ENCODE results near the gene OR7D2. TPM values are rescaled to one million over a fixed set of nuclear protein-coding genes. Genes with fewer than 3 reads are reported as not detected.

OR7D2 gene
- 1 to 10 TPM in 1 of 10 donors, under 1 TPM in 9; 0.05 to 1.5 (median 0.10) TPM for polyA plus RNA-seq (ENCODE audit: insufficient read length in 10 of 10)
- long read RNA-seq, donor 1, partial matches to known transcripts = 0 of 1 reads
- long read RNA-seq, donor 1, other reads (novel, unspliced or antisense) = 0 of 1 reads
- long read RNA-seq, donor 2 = 0 reads
- long read RNA-seq, donor 3, partial matches to known transcripts = 0 of 1 reads
- long read RNA-seq, donor 3, other reads (novel, unspliced or antisense) = 0 of 1 reads
- long read RNA-seq, donor 4, partial matches to known transcripts = 0 of 1 reads
- long read RNA-seq, donor 4, other reads (novel, unspliced or antisense) = 0 of 1 reads
- long read RNA-seq, donor 5 = 0 reads
- long read RNA-seq, donor 6 = 0 reads
- long read RNA-seq, donor 7 = 0 reads
- long read RNA-seq, donor 8 = 0 reads
- long read RNA-seq, donor 9 = 0 reads

GRCh38 chr19:9178901-9179300 lies at the start of gene OR7D2:
TSS of gene OR7D2 (plus strand) at chr19:9178979. CDS start at chr19:9185782, 6,803 bp downstream.
- DNase-seq = no peak

GRCh38 chr19:9130965-9131364 lies 47.8 kb upstream of the OR7D2 start:
- DNase-seq = no peak

GRCh38 chr19:9132422-9132821 lies 46.4 kb upstream of the OR7D2 start:
- DNase-seq = no peak

- DNase-seq = no peak
Observed at GRCh38 chr19:9139609-9140158, 39.1 kb upstream of the OR7D2 start.

GRCh38 chr19:9140159-9140874 lies 38.5 kb upstream of the OR7D2 start, which contains the start of gene ZNF317:
TSS of gene ZNF317 (plus strand) at chr19:9140397. CDS start at chr19:9156017, 15,620 bp downstream.
- DNase-seq = peak; percentile 95 to 98 (median 96)

- DNase-seq = no peak
Observed at GRCh38 chr19:9144920-9145319, 33.9 kb upstream of the OR7D2 start.

- no peak for DNase-seq
Observed at GRCh38 chr19:9146882-9147281, 31.9 kb upstream of the OR7D2 start.

GRCh38 chr19:9148697-9149096 lies 30.1 kb upstream of the OR7D2 start:
- no peak for DNase-seq

GRCh38 chr19:9149997-9150396 lies 28.8 kb upstream of the OR7D2 start:
- DNase-seq = no peak

- DNase-seq = no peak
Observed at GRCh38 chr19:9150650-9151049, 28.1 kb upstream of the OR7D2 start.

- DNase-seq = no peak
Observed at GRCh38 chr19:9151367-9151766, 27.4 kb upstream of the OR7D2 start.

- no peak for DNase-seq
Observed at GRCh38 chr19:9155591-9155990, 23.2 kb upstream of the OR7D2 start.

GRCh38 chr19:9156304-9156703 lies 22.5 kb upstream of the OR7D2 start:
- no peak for DNase-seq

- no peak for DNase-seq
Observed at GRCh38 chr19:9159891-9160290, 18.9 kb upstream of the OR7D2 start.

GRCh38 chr19:9161427-9161826 lies 17.4 kb upstream of the OR7D2 start:
- DNase-seq = no peak

- DNase-seq = no peak
Observed at GRCh38 chr19:9165261-9165660, 13.5 kb upstream of the OR7D2 start.

- no peak for DNase-seq
Observed at GRCh38 chr19:9166846-9167245, 11.9 kb upstream of the OR7D2 start.

- no peak for DNase-seq
Observed at GRCh38 chr19:9171393-9171991, 7.3 kb upstream of the OR7D2 start.

- no peak for DNase-seq
Observed at GRCh38 chr19:9175326-9175725, 3.5 kb upstream of the OR7D2 start.

GRCh38 chr19:9183000-9183399 lies 4.2 kb downstream of the OR7D2 start:
- no peak for DNase-seq

GRCh38 chr19:9187191-9187590 lies 8.4 kb downstream of the OR7D2 start:
- no peak for DNase-seq

- no peak for DNase-seq
Observed at GRCh38 chr19:9189535-9189934, 10.8 kb downstream of the OR7D2 start.

Measured in muscle of back (tissue), 13 donors.